ENCODE measurements around the gene CTNNAL1.
"Not testable (repeated sequence)": the region's sequence is repeated elsewhere in the genome, so short reads cannot be mapped to it uniquely, and the experiment has no call there.

CTNNAL1 gene

DNA sequence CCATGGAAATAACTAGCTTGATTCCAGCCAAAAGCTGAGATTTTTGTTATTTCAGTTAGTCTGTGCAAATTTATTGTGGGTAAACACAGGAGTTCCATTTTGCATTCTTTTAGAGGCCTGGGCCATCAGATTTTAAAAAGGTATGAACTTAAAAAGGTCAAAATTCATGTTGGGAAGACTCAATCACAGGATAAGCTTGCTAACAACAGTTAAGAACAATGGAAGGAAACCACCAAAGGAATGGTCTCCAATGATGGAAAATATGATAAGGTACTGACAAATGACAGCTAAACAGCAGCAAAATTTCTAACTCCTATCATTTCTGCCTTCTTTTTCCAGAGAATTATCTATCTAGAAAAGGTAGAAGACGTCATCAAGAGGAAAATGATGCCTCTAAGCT, 63.1 kb downstream of the CTNNAL1 start:
- no peaks in the 10 kb centered on the region for H3K9me3 Mint-ChIP-seq
- no peak overlapping the region for H3K4me3 Mint-ChIP-seq
- H3K36me3 Mint-ChIP-seq (ENCODE audit: low read depth): peaks cover 2% of the 10 kb centered on the region
- H3K27ac Mint-ChIP-seq: no peak overlapping the region
- peaks cover 4% of the 10 kb centered on the region for H3K27me3 Mint-ChIP-seq (ENCODE audit: low read depth)
- no peaks in the 10 kb centered on the region for H3K4me1 Mint-ChIP-seq (ENCODE audit: low read depth)

DNA sequence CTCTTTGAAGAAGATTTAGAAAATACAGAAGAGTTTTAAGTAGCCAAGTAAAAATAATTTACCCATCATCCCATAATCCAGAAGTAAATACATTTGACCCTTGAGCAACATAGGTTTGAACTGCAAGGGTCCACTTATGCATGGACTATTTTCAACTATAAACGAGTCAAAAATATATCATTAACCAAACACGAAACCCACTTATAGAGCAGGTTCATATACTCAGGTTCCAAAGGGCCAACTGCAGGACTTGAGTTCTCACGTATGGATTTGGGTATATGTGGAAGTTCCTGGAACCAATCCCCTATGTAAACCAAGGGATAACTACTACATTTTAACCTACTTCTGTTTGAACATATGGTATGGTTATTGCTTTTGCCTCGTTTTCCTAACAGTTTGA, 73.3 kb downstream of the CTNNAL1 start:
- no peaks in the 10 kb centered on the region for H3K27me3 Mint-ChIP-seq (ENCODE audit: low read depth)
- H3K27ac Mint-ChIP-seq: no peak overlapping the region
- no peak overlapping the region for H3K4me3 Mint-ChIP-seq
- H3K36me3 Mint-ChIP-seq (ENCODE audit: low read depth): peaks cover 15% of the 10 kb centered on the region
- H3K4me1 Mint-ChIP-seq (ENCODE audit: low read depth): peaks cover 7% of the 10 kb centered on the region
- H3K9me3 Mint-ChIP-seq: no peaks in the 10 kb centered on the region

DNA sequence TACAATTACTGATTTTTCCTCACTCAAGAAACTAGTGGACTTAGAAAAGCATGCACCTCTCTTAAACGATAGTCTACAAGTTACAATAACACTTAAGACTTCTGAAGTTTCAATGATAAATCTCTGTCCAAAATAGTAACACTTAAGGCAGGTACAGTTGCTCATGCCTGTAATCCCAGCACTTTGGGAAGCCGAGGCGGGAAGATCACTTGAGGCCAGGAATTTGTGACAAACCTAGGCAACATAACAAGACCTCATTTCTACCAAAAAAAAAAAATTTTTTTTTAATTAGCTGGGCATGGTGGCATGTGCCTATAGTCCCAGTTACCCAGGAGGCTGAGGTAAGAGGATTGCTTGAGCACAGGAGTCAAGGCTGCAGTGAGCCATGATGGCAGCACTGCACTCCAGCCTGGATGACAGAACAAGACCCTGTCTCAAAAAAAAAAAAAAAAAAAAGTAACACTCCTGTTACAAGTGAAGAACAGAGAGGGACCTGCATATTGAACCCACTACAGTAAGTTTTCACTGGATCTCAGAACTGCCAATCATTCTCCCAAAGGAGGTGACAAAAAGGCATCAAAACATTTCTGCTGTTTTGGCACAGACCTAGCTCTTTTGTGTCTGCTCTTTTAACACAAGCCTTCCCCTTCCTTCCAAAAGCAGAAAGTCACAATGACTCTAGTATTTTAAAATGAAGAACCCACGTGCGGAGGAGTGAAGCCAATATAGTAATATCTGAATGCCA, 75.6 kb downstream of the CTNNAL1 start:
- Mint-ChIP-seq H3K36me3 (ENCODE audit: low read depth) (peaks cover 17% of the 10 kb centered on the region), H3K4me3 (no peak overlapping the region), H3K27me3 (ENCODE audit: low read depth) (no peaks in the 10 kb centered on the region), H3K4me1 (ENCODE audit: low read depth) (peaks cover 16% of the 10 kb centered on the region), H3K9me3 (no peaks in the 10 kb centered on the region), H3K27ac (no peak overlapping the region)

DNA sequence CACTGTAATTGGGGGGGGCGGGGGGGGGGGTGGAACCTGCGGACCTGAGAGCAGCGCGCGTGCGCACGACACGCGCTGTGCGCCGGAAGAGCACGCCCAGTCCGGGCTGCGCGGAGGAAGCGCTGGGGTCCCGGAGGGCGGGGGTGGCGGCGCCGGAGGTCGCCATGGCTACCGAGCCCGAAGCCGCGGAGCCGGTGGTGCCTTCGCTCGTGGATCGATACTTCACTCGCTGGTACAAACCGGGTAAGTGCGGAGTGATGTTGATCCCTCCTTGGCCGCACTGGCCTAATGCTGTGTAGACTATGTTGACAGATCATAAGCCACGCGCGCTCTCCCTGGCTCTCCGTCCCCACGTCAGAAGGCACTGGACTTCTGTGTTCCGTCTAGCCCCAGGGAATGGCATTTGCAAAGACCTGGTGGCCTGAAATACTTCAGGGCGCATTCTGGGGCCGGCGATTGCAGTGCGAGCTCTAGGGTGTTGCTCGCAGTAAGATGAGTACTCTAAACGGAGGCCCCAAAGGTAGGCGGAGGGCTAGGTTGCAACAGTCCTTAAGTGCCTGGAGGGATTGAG, 78.9 kb downstream of the CTNNAL1 start, which contains the start of gene ABITRAM:
TSS of gene ABITRAM (plus strand) at position 78 of the 571 bp plus-strand sequence. CDS start at position 165, 87 bp downstream.
- no peaks in the 10 kb centered on the region for H3K27me3 Mint-ChIP-seq (ENCODE audit: low read depth)
- H3K4me3 Mint-ChIP-seq: peak within 1 kb of the TSS; percentile 99
- peak within 1 kb of the TSS; percentile 98 for H3K27ac Mint-ChIP-seq
- H3K9me3 Mint-ChIP-seq: no peaks in the 10 kb centered on the region
- peaks cover 22% of the 10 kb centered on the region for H3K4me1 Mint-ChIP-seq (ENCODE audit: low read depth)
- H3K36me3 Mint-ChIP-seq (ENCODE audit: low read depth): peaks cover 16% of the 10 kb centered on the region

DNA sequence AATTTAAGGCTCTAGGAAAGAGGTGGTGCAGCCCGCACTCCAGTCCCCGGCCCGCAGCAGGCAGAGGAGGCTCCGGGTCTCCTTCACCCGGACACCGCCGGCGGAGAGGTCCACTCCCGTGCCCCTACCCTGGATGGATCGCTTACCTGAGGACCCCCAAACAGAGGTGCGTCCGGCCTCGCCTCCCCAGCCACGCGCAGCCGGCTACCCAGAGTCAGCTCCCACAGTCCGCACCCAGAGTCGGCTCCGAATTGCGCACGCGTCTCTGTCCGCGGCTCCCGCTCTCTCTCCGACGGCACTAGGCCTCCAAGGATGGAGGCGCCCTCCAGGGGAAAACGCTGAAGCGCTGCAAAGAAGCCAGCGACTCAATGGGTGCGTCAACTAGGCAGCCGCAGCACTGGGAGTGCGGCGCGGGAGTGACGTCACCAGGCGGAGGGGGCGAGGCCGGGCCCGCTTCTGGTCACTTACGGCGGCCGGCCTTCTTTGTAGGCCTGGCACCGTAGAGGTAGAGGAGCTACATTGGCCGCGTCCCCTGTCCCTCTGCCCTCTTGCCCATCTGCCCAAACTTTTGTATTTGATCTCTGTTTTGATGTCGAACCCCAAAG, 79.5 kb downstream of the CTNNAL1 start, which contains the start of gene ELP1:
TSS of gene ELP1 (minus strand) at position 407 of the 605 bp plus-strand sequence. CDS start 2,978 bp downstream, outside the sequence.
- peak within 1 kb of the TSS; percentile 99 for H3K4me3 Mint-ChIP-seq
- H3K36me3 Mint-ChIP-seq (ENCODE audit: low read depth): peaks cover 12% of the 10 kb centered on the region
- no peaks in the 10 kb centered on the region for H3K27me3 Mint-ChIP-seq (ENCODE audit: low read depth)
- H3K4me1 Mint-ChIP-seq (ENCODE audit: low read depth): peaks cover 24% of the 10 kb centered on the region
- no peaks in the 10 kb centered on the region for H3K9me3 Mint-ChIP-seq
- H3K27ac Mint-ChIP-seq: peak within 1 kb of the TSS; percentile 98

DNA sequence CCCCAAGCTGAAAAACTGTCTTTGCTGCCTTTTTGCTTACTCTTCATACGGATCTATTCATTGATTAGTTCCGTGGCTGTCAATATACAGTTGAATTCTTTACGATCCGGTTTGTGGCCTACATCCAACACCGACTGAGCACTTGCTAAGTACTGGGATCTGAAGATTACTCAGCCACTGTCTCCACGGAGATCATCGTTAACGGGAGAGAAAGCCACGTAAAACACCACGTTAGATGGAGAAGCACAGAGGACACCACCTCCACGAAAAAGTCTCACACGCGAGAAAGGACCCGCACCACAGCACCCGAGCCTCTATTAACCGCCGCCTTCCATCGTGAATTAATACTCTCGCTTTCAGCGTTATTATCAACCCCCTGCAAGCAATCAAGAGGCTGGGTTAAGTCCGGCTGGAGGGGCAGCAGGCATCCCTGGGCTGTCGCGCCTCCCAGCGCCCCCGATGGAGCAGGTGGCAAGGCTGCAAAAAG, 80.0 kb downstream of the CTNNAL1 start:
- Mint-ChIP-seq H3K27me3 (ENCODE audit: low read depth) (no peaks in the 10 kb centered on the region), H3K27ac (peak overlapping the region; percentile 98), H3K4me3 (peak overlapping the region; percentile 99), H3K4me1 (ENCODE audit: low read depth) (peaks cover 26% of the 10 kb centered on the region), H3K9me3 (no peaks in the 10 kb centered on the region), H3K36me3 (ENCODE audit: low read depth) (peaks cover 14% of the 10 kb centered on the region)

DNA sequence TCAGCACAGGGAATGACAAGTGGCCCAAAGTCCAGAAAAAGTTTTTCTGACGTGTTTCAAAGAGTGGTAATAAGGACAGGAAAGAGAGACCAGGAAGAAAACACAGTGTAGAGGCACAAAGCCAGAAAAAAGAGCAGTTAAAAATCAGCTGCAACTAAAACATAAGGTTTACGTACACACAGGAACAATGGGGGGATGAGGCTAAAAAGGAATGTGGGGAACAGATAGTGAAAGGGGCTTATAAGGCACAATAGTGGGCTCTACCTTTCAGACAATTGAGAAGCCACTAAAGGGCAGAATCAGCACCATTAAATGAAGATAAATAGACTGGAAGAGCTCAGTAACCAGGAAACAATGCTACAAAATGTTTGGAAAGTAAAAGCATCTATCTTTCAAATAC, 84.9 kb downstream of the CTNNAL1 start:
- peaks cover 30% of the 10 kb centered on the region for H3K36me3 Mint-ChIP-seq (ENCODE audit: low read depth)

DNA sequence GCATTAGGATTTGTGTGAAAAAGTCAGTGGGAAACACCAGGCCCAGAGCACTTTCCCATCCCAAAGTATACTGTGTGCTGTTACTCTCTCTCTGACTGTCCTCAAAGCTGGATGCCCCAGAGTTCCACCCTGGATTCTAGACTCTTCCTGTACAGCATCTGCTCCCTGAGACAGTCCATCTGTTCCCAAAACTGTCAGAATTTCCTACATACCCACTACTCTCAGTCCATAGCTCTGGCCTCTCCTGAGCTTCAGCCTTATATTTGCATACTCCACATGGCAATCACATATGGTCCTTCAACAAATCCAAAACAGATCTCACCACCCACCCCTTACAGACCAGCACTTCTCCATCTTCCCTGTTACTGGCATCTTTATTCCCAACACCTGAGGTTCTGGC, 88.8 kb downstream of the CTNNAL1 start:
- Mint-ChIP-seq H3K9me3 (no peaks in the 10 kb centered on the region), H3K36me3 (ENCODE audit: low read depth) (peaks cover 38% of the 10 kb centered on the region), H3K4me3 (no peak overlapping the region), H3K27me3 (ENCODE audit: low read depth) (no peaks in the 10 kb centered on the region), H3K4me1 (ENCODE audit: low read depth) (peaks cover 4% of the 10 kb centered on the region), H3K27ac (no peak overlapping the region)

More for the DNA sequence above, 84.9 kb downstream of the CTNNAL1 start:
- no peak overlapping the region for H3K4me3 Mint-ChIP-seq
- no peaks in the 10 kb centered on the region for H3K9me3 Mint-ChIP-seq
- H3K27me3 Mint-ChIP-seq (ENCODE audit: low read depth): no peaks in the 10 kb centered on the region
- H3K27ac Mint-ChIP-seq: peak overlapping the region; percentile 19
- H3K4me1 Mint-ChIP-seq (ENCODE audit: low read depth): peaks cover 16% of the 10 kb centered on the region

DNA sequence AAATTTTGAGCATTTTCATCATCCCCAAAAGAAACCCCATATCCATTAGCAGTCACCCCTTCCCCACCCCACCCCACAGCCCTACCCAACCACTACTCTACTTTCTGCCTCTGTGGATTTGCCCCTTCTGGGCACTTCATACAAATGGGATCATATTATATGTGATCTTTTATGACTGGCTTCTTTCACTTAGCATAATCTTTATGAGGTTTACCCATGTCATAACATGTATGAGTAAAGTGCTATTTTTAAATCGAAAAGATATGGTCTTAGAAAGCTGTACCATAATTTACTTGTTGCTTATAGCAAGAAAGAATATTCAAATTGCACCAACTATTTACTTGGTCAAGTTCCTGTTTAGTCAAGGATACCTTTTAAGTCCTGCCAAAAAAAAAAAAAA, 92.1 kb downstream of the CTNNAL1 start:
- Mint-ChIP-seq H3K27ac (no peak overlapping the region), H3K27me3 (ENCODE audit: low read depth) (no peaks in the 10 kb centered on the region), H3K36me3 (ENCODE audit: low read depth) (peaks cover 30% of the 10 kb centered on the region), H3K9me3 (no peaks in the 10 kb centered on the region), H3K4me1 (ENCODE audit: low read depth) (no peaks in the 10 kb centered on the region), H3K4me3 (no peak overlapping the region)

DNA sequence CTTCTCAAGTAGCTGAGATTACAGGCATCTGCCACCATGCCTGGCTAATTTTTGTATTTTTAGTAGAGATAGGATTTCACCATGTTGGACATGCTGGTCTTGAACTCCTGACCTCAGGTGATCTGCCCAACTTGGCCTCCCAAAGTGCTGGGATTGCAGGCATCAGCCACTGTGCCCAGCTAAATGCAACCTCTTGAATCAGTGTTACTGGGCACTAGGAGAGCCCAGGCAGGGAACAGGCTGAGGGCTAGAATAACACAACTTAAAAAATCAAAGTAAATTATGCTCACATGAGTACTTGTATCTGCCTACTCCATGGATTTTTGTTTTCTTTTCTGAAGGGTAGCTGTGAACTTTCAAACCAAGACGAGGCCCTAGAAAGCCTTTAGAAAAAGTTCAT, 92.9 kb downstream of the CTNNAL1 start:
- not testable (repeated sequence) for H3K9me3 Mint-ChIP-seq; H3K4me3 Mint-ChIP-seq; H3K4me1 Mint-ChIP-seq (ENCODE audit: low read depth); H3K27ac Mint-ChIP-seq; H3K27me3 Mint-ChIP-seq (ENCODE audit: low read depth)
- peaks cover 34% of the 10 kb centered on the region for H3K36me3 Mint-ChIP-seq (ENCODE audit: low read depth)

DNA sequence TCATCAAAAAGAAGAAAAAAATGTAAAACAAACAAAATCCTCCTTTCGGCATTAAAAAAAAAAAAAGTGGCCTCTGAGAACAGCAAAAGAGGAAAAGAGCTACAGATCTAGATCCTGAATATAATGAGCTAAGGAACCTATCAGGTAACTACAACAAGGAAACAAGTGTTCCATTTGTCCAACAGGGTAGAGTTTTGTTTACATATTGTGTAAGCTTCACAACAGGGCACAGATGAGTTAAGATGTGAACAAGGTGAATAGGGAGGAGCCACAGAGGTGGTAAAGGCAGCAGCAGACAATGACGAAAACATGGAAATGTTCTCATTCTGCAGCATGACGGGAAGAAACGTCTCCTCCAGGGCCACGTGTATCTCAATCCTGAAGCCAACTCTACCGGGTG, 93.8 kb downstream of the CTNNAL1 start:
- H3K27me3 Mint-ChIP-seq (ENCODE audit: low read depth): no peaks in the 10 kb centered on the region
- H3K27ac Mint-ChIP-seq: no peak overlapping the region
- peaks cover 33% of the 10 kb centered on the region for H3K36me3 Mint-ChIP-seq (ENCODE audit: low read depth)
- no peak overlapping the region for H3K4me3 Mint-ChIP-seq
- no peaks in the 10 kb centered on the region for H3K4me1 Mint-ChIP-seq (ENCODE audit: low read depth)
- no peaks in the 10 kb centered on the region for H3K9me3 Mint-ChIP-seq

DNA sequence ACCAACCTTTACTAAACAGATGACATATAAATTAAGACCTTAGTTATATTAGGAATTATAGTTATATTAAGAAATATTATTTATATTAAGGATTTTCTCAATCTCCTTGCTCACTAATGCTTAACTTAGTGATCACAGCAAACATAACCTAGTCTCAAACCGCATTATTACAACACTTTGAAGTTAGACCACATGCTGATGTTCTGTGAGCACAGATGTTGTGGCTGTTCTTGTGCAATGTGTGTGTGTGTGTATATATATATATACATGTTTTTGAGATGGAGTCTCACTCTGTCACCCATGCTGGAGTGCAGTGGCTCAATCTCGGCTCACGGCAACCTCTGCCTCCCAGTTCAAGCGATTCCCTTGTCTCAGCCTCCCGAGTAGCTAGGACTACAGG, 99.9 kb downstream of the CTNNAL1 start:
- Mint-ChIP-seq H3K4me1 (ENCODE audit: low read depth) (peaks cover 12% of the 10 kb centered on the region), H3K4me3 (no peak overlapping the region), H3K27me3 (ENCODE audit: low read depth) (no peaks in the 10 kb centered on the region), H3K36me3 (ENCODE audit: low read depth) (peaks cover 38% of the 10 kb centered on the region), H3K9me3 (no peaks in the 10 kb centered on the region), H3K27ac (no peak overlapping the region)

DNA sequence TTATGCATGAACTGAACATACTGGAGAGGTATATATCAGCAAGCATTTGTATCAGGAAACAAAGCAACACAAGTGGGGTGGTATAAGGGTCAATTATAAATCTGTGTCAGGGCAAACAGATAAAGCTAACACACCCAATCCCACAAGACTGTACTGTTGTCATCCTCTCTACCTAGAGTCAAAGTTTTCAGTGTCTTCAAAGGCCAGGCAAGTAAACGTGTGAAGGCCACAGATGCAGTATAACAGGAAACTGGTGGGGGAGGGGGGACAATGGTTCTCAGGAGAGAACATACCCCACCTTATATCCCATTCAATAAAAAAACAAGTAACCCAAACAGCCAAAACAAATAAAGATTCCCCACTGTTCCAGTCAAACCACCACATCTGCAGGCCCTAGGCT, 101.5 kb downstream of the CTNNAL1 start:
- no peaks in the 10 kb centered on the region for H3K9me3 Mint-ChIP-seq
- peaks cover 46% of the 10 kb centered on the region for H3K36me3 Mint-ChIP-seq (ENCODE audit: low read depth)
- no peaks in the 10 kb centered on the region for H3K27me3 Mint-ChIP-seq (ENCODE audit: low read depth)
- H3K4me3 Mint-ChIP-seq: no peak overlapping the region
- H3K4me1 Mint-ChIP-seq (ENCODE audit: low read depth): peaks cover 12% of the 10 kb centered on the region
- peak overlapping the region; percentile 51 for H3K27ac Mint-ChIP-seq

DNA sequence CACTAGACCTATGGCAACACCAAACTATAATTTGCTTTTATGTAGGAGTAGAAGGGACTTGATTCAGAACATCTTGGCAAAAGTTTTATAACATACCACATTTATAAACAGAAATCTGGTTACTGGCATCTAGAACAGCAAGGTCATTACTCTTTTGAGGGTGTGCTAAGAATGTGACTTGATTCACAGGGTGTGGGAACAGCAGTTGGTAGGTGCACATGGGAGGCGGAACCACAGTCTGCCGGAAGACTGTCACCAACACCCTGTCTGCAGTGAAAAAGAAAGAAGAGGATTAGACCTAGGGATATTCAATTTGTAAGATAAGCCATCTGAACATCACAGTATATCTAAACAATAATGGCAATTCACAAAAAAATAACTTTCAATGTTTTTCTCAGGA, 102.4 kb downstream of the CTNNAL1 start:
- H3K9me3 Mint-ChIP-seq: no peaks in the 10 kb centered on the region
- H3K4me1 Mint-ChIP-seq (ENCODE audit: low read depth): peaks cover 12% of the 10 kb centered on the region
- no peak overlapping the region for H3K4me3 Mint-ChIP-seq
- H3K27ac Mint-ChIP-seq: no peak overlapping the region
- peaks cover 45% of the 10 kb centered on the region for H3K36me3 Mint-ChIP-seq (ENCODE audit: low read depth)
- no peaks in the 10 kb centered on the region for H3K27me3 Mint-ChIP-seq (ENCODE audit: low read depth)

DNA sequence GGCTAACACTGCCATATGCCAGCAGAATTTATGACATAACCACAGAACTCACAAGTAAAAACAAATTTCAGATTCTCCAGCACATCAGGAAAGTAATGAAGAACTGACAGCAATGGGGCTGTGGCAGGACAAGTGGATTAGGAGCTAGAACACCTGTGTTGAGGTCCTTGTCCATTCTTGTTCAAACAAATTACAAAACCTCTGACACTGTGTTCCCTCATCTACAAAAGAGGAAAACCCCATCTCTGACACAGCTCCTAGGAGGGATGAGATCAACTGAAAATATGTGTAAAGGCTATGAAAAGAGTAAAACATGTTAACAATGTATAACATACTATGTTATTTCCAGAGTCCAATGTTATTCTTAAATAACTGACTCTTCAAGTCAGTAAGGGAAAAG, 102.9 kb downstream of the CTNNAL1 start:
- Mint-ChIP-seq H3K27ac (no peak overlapping the region), H3K4me1 (ENCODE audit: low read depth) (peaks cover 12% of the 10 kb centered on the region), H3K27me3 (ENCODE audit: low read depth) (no peaks in the 10 kb centered on the region), H3K4me3 (no peak overlapping the region), H3K9me3 (no peaks in the 10 kb centered on the region), H3K36me3 (ENCODE audit: low read depth) (peaks cover 41% of the 10 kb centered on the region)
